Colonic mucosa (tissue), 4 donors: ENCODE measurements around the gene AOPEP. TPM values are rescaled to one million over a fixed set of nuclear protein-coding genes. Genes with fewer than 3 reads are reported as not detected.

Experiments
- DNase-seq: peaks from one replicate; pipeline ENCODE4 v3.0.0-alpha.2; 2020
- H3K27ac ChIP-seq: fragments of 200-600 bp; one replicate; pipeline ENCODE4 v1.8.0; 2021
- H3K27me3 ChIP-seq: fragments of 200-600 bp; one replicate; pipeline ENCODE4 v1.8.0; 2021
- H3K36me3 ChIP-seq: fragments of 200-600 bp; one replicate; pipeline ENCODE4 v1.8.0; 2021
- H3K4me1 ChIP-seq: fragments of 200-600 bp; one replicate; pipeline ENCODE4 v1.8.0; 2021; ENCODE audit warnings: mild to moderate bottlenecking
- H3K4me3 ChIP-seq: fragments of 200-600 bp; one replicate; pipeline ENCODE4 v1.8.0; 2021
- H3K9ac ChIP-seq, 2 donors: one replicate each; pipeline ENCODE4 v1.7.0; 2013; ENCODE audit warnings: control low read depth in 2 of 2, low read depth in 2 of 2, low read length in 2 of 2
- H3K9me3 ChIP-seq: fragments of 200-600 bp; one replicate; pipeline ENCODE4 v1.8.0; 2021
- CTCF ChIP-seq: fragments of 200-600 bp; IDR thresholded peaks from one replicate; pipeline ENCODE4 v1.8.0; 2022; ENCODE audit warnings: antibody characterized with exemption, mild to moderate bottlenecking
- intact Hi-C: fragments of 100-400 bp; cut with DNase I; formaldehyde crosslinking; loops from one replicate; pipeline ENCODE4 v1.14.1; 2022
- total RNA-seq, 2 donors: library from RNA; stranded (reverse); fragmentation: NEBNext Ultra II Directional in 1 of 2; extraction: Animal tissue kit (Norgen Biotek cat#: 25700) in 1 of 2; gene quantifications; one replicate each; pipeline ENCODE4 v1.2.1, GENCODE V29; 2021
- donor health status: healthy.
- donor health status: DM: no; HTN: no; CAD: no.
- donor health status: DM: no; HTN: no; CAD: no.

Gene AOPEP
- total RNA-seq, 2 donors from 2014 or later = 38.4 to 43.2 TPM

GRCh38 chr9:94896512-94896911 is 170.0 kb downstream of the AOPEP start:
- Histone ChIP-seq H3K9ac (no peak overlapping the region), H3K27me3 (no peaks in the 10 kb centered on the region), H3K4me1 (no peaks in the 10 kb centered on the region), H3K9me3 (no peaks in the 10 kb centered on the region), H3K4me3 (no peak overlapping the region), H3K27ac (no peak overlapping the region), H3K36me3 (no peaks in the 10 kb centered on the region)
- TF ChIP-seq CTCF = no peak
- intact Hi-C loops = no loop called here
- no peak for DNase-seq

- DNase-seq = no peak
- H3K4me1 ChIP-seq = no peaks in the 10 kb centered on the region
- no peak for TF ChIP-seq CTCF
These were observed 173.1 kb downstream of the AOPEP start for GRCh38 chr9:94899464-94900221.

GRCh38 chr9:94900222-94901018 is 173.9 kb downstream of the AOPEP start:
- DNase-seq = no peak
- Histone ChIP-seq H3K27ac (peak overlapping the region; percentile 57), H3K4me1 (no peaks in the 10 kb centered on the region), H3K27me3 (no peaks in the 10 kb centered on the region), H3K9ac (peak overlapping the region in 1 of 2 donors; percentile 34), H3K4me3 (no peak overlapping the region), H3K36me3 (no peaks in the 10 kb centered on the region), H3K9me3 (no peaks in the 10 kb centered on the region)
- no peak for TF ChIP-seq CTCF
- intact Hi-C loops = no loop called here

More at GRCh38 chr9:94899464-94900221, 173.1 kb downstream of the AOPEP start:
- intact Hi-C loops = no loop called here
- no peaks in the 10 kb centered on the region for H3K27me3 ChIP-seq
- no peak overlapping the region for H3K4me3 ChIP-seq
- H3K9me3 ChIP-seq = no peaks in the 10 kb centered on the region
- peak overlapping the region in 1 of 2 donors; percentile 34 for H3K9ac ChIP-seq
- peak overlapping the region; percentile 57 for H3K27ac ChIP-seq
- H3K36me3 ChIP-seq = no peaks in the 10 kb centered on the region

- Histone ChIP-seq H3K36me3 (no peaks in the 10 kb centered on the region), H3K9ac (no peak overlapping the region), H3K4me1 (no peaks in the 10 kb centered on the region), H3K27ac (peak overlapping the region; percentile 57), H3K4me3 (no peak overlapping the region), H3K9me3 (no peaks in the 10 kb centered on the region), H3K27me3 (no peaks in the 10 kb centered on the region)
- intact Hi-C loops = no loop called here
- no peak for DNase-seq
- no peak for TF ChIP-seq CTCF
These were observed 174.5 kb downstream of the AOPEP start for GRCh38 chr9:94901019-94901363.

- DNase-seq = no peak
- intact Hi-C loops = no loop called here
- Histone ChIP-seq H3K4me3 (no peak overlapping the region), H3K9ac (no peak overlapping the region), H3K9me3 (no peaks in the 10 kb centered on the region), H3K4me1 (no peaks in the 10 kb centered on the region), H3K27ac (no peak overlapping the region), H3K27me3 (no peaks in the 10 kb centered on the region), H3K36me3 (no peaks in the 10 kb centered on the region)
- TF ChIP-seq CTCF = no peak
These were observed 177.5 kb downstream of the AOPEP start for GRCh38 chr9:94903961-94904421.
